ENCODE data around the gene PAPPA2. TPM values are rescaled to one million over a fixed set of nuclear protein-coding genes. Genes with fewer than 3 reads are reported as not detected.

PAPPA2 gene
- total and polyA plus RNA-seq, 2 donors (not counting 1 experiment from before 2014, with no cell fraction given) = not detected

DNA sequence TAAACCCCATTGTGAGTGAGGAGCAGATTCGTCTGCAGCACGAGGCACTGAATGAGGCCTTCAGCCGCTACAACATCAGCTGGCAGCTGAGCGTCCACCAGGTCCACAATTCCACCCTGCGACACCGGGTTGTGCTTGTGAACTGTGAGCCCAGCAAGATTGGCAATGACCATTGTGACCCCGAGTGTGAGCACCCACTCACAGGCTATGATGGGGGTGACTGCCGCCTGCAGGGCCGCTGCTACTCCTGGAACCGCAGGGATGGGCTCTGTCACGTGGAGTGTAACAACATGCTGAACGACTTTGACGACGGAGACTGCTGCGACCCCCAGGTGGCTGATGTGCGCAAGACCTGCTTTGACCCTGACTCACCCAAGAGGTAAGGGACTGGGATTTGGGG, 132.2 kb downstream of the PAPPA2 start:
- H3K4me3 ChIP-seq (ENCODE audit: control extremely low read depth in 1 of 5, extremely low read depth in 1 of 5, insufficient read depth in 1 of 5, low read depth in 2 of 5, low read length in 4 of 5) = no peak overlapping the region
- H3K27ac ChIP-seq (ENCODE audit: low read length in 2 of 2) = no peak overlapping the region
- H3K9me3 Mint-ChIP-seq (ENCODE audit: insufficient read depth) = no peaks in the 10 kb centered on the region
- ChIA-PET POLR2A (no interaction called here), CTCF (no interaction called here)
- no peak overlapping the region for H2AFZ ChIP-seq (ENCODE audit: insufficient read depth, low read depth, low read length, poor library complexity, severe bottlenecking)
- H3K4me3 Mint-ChIP-seq = no peak overlapping the region
- no peaks in the 10 kb centered on the region for H3K4me1 ChIP-seq (ENCODE audit: control insufficient read depth in 2 of 2, insufficient read depth in 2 of 2, low read length in 2 of 2)
- DNase-seq = no peak
- no peaks in the 10 kb centered on the region for H3K4me1 Mint-ChIP-seq
- no peak overlapping the region for H3K4me2 ChIP-seq (replicated peaks; ENCODE audit: low read depth, low read length, poor library complexity, severe bottlenecking)
- intact Hi-C loops (cut with micrococcal nuclease) = no loop called here
- no peak for ATAC-seq (ENCODE audit: low read depth)
- H3K9ac ChIP-seq (ENCODE audit: low read length) = no peak overlapping the region
- WGBS (ENCODE audit: insufficient coverage) = 91% methylated on average over 15 of the region's 16 CpGs
- peaks cover 0 to 4% (median 0%) of the 10 kb centered on the region in 3 donors for H3K9me3 ChIP-seq (ENCODE audit: control extremely low read depth in 1 of 3, control insufficient read depth in 2 of 3, insufficient read depth in 1 of 3, low read length in 2 of 3)
- no peaks in the 10 kb centered on the region for H3K36me3 ChIP-seq (replicated peaks in 1 of 2; ENCODE audit: control extremely low read depth in 1 of 2, control insufficient read depth in 1 of 2, extremely low read depth in 1 of 2, insufficient read depth in 2 of 2, low read length in 1 of 2)
- no peaks in the 10 kb centered on the region for H4K20me1 ChIP-seq (ENCODE audit: control insufficient read depth, insufficient read depth, low read length, poor library complexity, severe bottlenecking)
- TF ChIP-seq EZH2 (IDR thresholded peaks at IDR 0.05; ENCODE audit: borderline replicate concordance, insufficient read depth, low read depth, low read length, poor library complexity, severe bottlenecking) (no peak), CTCF (IDR thresholded peaks at IDR 0.05) (no peak)
- no peaks in the 10 kb centered on the region for H3K79me2 ChIP-seq (ENCODE audit: control insufficient read depth, insufficient read depth, low read length)
- H3K27ac Mint-ChIP-seq = no peak overlapping the region
- no peaks in the 10 kb centered on the region for H3K27me3 ChIP-seq (replicated peaks in 1 of 4; ENCODE audit: control extremely low read depth in 1 of 4, control insufficient read depth in 3 of 4, insufficient read depth in 4 of 4, low read length in 3 of 4)
- H3K27me3 Mint-ChIP-seq = no peaks in the 10 kb centered on the region

DNA sequence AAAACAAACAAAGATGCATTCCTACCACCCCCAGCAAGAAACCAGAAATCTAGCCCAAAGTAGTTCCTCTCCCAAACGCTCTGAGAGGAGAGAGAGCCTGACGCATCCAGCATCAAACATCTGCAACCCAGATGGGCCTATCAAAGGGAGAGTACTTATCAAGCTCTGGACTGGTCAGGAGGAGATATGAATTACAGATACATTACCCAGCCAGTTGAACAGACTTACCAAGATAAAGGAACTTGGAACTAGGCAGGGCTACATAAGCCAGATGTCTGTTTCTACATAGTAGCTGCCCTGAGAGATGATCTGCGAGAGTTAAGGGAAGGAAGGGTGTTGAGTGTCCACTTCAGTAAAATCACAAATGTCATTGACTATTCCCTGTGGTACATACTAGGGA, 138.4 kb downstream of the PAPPA2 start:
- no peaks in the 10 kb centered on the region for H3K4me1 Mint-ChIP-seq
- no peak overlapping the region for H3K4me2 ChIP-seq (replicated peaks; ENCODE audit: low read depth, low read length, poor library complexity, severe bottlenecking)
- no peak overlapping the region for H3K27ac Mint-ChIP-seq
- no peaks in the 10 kb centered on the region for H4K20me1 ChIP-seq (ENCODE audit: control insufficient read depth, insufficient read depth, low read length, poor library complexity, severe bottlenecking)
- no peaks in the 10 kb centered on the region for H3K4me1 ChIP-seq (ENCODE audit: control insufficient read depth in 2 of 2, insufficient read depth in 2 of 2, low read length in 2 of 2)
- no peak overlapping the region for H3K4me3 ChIP-seq (ENCODE audit: control extremely low read depth in 1 of 5, extremely low read depth in 1 of 5, insufficient read depth in 1 of 5, low read depth in 2 of 5, low read length in 4 of 5)
- 80% methylated on average over 1 of the region's 3 CpGs for WGBS (ENCODE audit: insufficient coverage)
- ATAC-seq (ENCODE audit: low read depth) = no peak
- H3K4me3 Mint-ChIP-seq = no peak overlapping the region
- DNase-seq = no peak
- intact Hi-C loops (cut with micrococcal nuclease) = no loop called here
- no peaks in the 10 kb centered on the region for H3K9me3 ChIP-seq (ENCODE audit: control extremely low read depth in 1 of 3, control insufficient read depth in 2 of 3, insufficient read depth in 1 of 3, low read length in 2 of 3)
- no peaks in the 10 kb centered on the region for H3K27me3 ChIP-seq (replicated peaks in 1 of 4; ENCODE audit: control extremely low read depth in 1 of 4, control insufficient read depth in 3 of 4, insufficient read depth in 4 of 4, low read length in 3 of 4)
- H3K9me3 Mint-ChIP-seq (ENCODE audit: insufficient read depth) = no peaks in the 10 kb centered on the region
- no peak for TF ChIP-seq EZH2 (IDR thresholded peaks at IDR 0.05; ENCODE audit: borderline replicate concordance, insufficient read depth, low read depth, low read length, poor library complexity, severe bottlenecking)
- H2AFZ ChIP-seq (ENCODE audit: insufficient read depth, low read depth, low read length, poor library complexity, severe bottlenecking) = no peak overlapping the region
- no peak overlapping the region for H3K27ac ChIP-seq (ENCODE audit: low read length in 2 of 2)
- CTCF ChIA-PET = no interaction called here
- no peaks in the 10 kb centered on the region for H3K79me2 ChIP-seq (ENCODE audit: control insufficient read depth, insufficient read depth, low read length)
- no peaks in the 10 kb centered on the region for H3K36me3 ChIP-seq (replicated peaks in 1 of 2; ENCODE audit: control extremely low read depth in 1 of 2, control insufficient read depth in 1 of 2, extremely low read depth in 1 of 2, insufficient read depth in 2 of 2, low read length in 1 of 2)
- H3K9ac ChIP-seq (ENCODE audit: low read length) = no peak overlapping the region
- POLR2A ChIA-PET = no interaction called here
- no peaks in the 10 kb centered on the region for H3K27me3 Mint-ChIP-seq

All from B cell (primary cell).